ENCODE data around the gene TBX18. TPM values are rescaled to one million over a fixed set of nuclear protein-coding genes. Genes with fewer than 3 reads are reported as not detected.

Gene TBX18
- total RNA-seq, 2 experiments from 2014 or later = not detected

- H3K9me3 ChIP-seq (ENCODE audit: low read length) = no peaks in the 10 kb centered on the region
- H3K36me3 ChIP-seq (ENCODE audit: insufficient read depth, low read length) = no peaks in the 10 kb centered on the region
- intact Hi-C loops (cut with micrococcal nuclease; ENCODE audit: unreplicated experiment) = no loop called here
- no peaks in the 10 kb centered on the region for H3K9me2 ChIP-seq (ENCODE audit: insufficient read depth, low read length)
- no peak for TF ChIP-seq EZH2phosphoT487 (IDR thresholded peaks at IDR 0.05; ENCODE audit: borderline replicate concordance, low read depth, low read length)
- no peak for TF ChIP-seq CTCF (conservative IDR thresholded peaks at IDR 0.05; ENCODE audit: low read length)
- H3K4me3 ChIP-seq (ENCODE audit: low read depth, low read length, poor library complexity, severe bottlenecking) = no peak overlapping the region
- no peak overlapping the region for H3K27ac ChIP-seq (ENCODE audit: low read depth, low read length, poor library complexity, severe bottlenecking)
- DNase-seq (ENCODE audit: low spot score) = no peak
- no peaks in the 10 kb centered on the region for H4K20me1 ChIP-seq (ENCODE audit: insufficient read depth, low read length)
- BruUV-seq (replicated peaks) = no TSS peak
- no peaks in the 10 kb centered on the region for H3K79me2 ChIP-seq (ENCODE audit: insufficient read depth, low read depth, low read length)
- CTCF ChIA-PET (ENCODE audit: unreplicated experiment) = no interaction called here
- H2AFZ ChIP-seq (ENCODE audit: low read length) = no peak overlapping the region
- no peak overlapping the region for H3K4me2 ChIP-seq (ENCODE audit: low read length)
- POLR2A ChIA-PET = no interaction called here
- no peaks in the 10 kb centered on the region for H3K4me1 ChIP-seq (ENCODE audit: insufficient read depth, low read length, poor library complexity, severe bottlenecking)
These were observed 88.7 kb downstream of the TBX18 start for GRCh38 chr6:84675651-84676050.

DNA sequence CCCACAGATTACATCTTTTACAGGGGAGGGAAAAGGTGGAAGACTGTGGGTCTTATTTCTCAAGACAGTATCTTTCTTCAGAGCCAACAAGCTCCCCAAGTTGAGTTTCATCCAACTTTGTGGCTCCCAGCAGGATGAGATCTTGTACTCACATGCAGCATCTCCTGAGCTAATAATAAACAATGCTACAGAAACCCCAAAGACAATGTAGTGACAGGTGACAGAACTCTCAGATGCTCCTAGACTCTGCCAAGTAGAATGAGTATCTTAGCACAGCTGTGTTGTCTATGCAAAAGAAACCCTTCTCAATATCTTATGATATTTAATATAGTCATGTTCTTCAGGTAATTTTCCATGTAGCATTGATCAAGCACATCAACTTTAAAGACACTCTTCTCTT is 90.0 kb downstream of the TBX18 start:
- no peaks in the 10 kb centered on the region for H3K4me1 ChIP-seq (ENCODE audit: insufficient read depth, low read length, poor library complexity, severe bottlenecking)
- no peaks in the 10 kb centered on the region for H3K36me3 ChIP-seq (ENCODE audit: insufficient read depth, low read length)
- no peaks in the 10 kb centered on the region for H3K9me2 ChIP-seq (ENCODE audit: insufficient read depth, low read length)
- H3K4me3 ChIP-seq (ENCODE audit: low read depth, low read length, poor library complexity, severe bottlenecking) = no peak overlapping the region
- H4K20me1 ChIP-seq (ENCODE audit: insufficient read depth, low read length) = no peaks in the 10 kb centered on the region
- DNase-seq (ENCODE audit: low spot score) = no peak
- intact Hi-C loops (cut with micrococcal nuclease; ENCODE audit: unreplicated experiment) = no loop called here
- H2AFZ ChIP-seq (ENCODE audit: low read length) = no peak overlapping the region
- no peaks in the 10 kb centered on the region for H3K9me3 ChIP-seq (ENCODE audit: low read length)
- BruUV-seq (replicated peaks) = no TSS peak
- TF ChIP-seq EZH2phosphoT487 (IDR thresholded peaks at IDR 0.05; ENCODE audit: borderline replicate concordance, low read depth, low read length) (no peak), CTCF (conservative IDR thresholded peaks at IDR 0.05; ENCODE audit: low read length) (no peak)
- H3K27ac ChIP-seq (ENCODE audit: low read depth, low read length, poor library complexity, severe bottlenecking) = no peak overlapping the region
- no peak overlapping the region for H3K4me2 ChIP-seq (ENCODE audit: low read length)
- POLR2A ChIA-PET = no interaction called here
- no peaks in the 10 kb centered on the region for H3K79me2 ChIP-seq (ENCODE audit: insufficient read depth, low read depth, low read length)
- CTCF ChIA-PET (ENCODE audit: unreplicated experiment) = no interaction called here

DNA sequence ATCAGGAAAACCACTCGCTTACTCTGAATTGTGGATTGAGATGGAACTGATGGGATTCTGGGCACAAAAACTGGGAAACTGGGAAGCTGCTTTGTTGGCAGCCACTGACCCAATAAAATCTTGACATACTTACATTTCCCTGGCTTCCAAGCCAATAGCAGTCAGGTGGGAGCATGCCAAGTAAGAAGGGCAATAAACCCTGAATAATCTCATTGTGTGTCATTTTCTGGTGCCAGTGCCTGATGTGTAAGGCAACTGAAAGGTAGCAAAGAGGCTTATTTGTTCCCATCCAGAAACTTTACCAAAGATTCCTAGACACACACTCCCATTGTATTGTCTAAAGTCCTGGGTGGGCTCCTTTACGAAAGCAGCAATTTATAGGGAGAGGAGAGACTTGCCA is 93.2 kb downstream of the TBX18 start:
- intact Hi-C loops (cut with micrococcal nuclease; ENCODE audit: unreplicated experiment) = no loop called here
- H2AFZ ChIP-seq (ENCODE audit: low read length) = no peak overlapping the region
- BruUV-seq (replicated peaks) = no TSS peak
- no peaks in the 10 kb centered on the region for H4K20me1 ChIP-seq (ENCODE audit: insufficient read depth, low read length)
- no peaks in the 10 kb centered on the region for H3K9me3 ChIP-seq (ENCODE audit: low read length)
- DNase-seq (ENCODE audit: low spot score) = no peak
- no peak overlapping the region for H3K4me3 ChIP-seq (ENCODE audit: low read depth, low read length, poor library complexity, severe bottlenecking)
- H3K4me1 ChIP-seq (ENCODE audit: insufficient read depth, low read length, poor library complexity, severe bottlenecking) = no peaks in the 10 kb centered on the region
- POLR2A ChIA-PET = no interaction called here
- H3K27ac ChIP-seq (ENCODE audit: low read depth, low read length, poor library complexity, severe bottlenecking) = no peak overlapping the region
- no peak for TF ChIP-seq EZH2phosphoT487 (IDR thresholded peaks at IDR 0.05; ENCODE audit: borderline replicate concordance, low read depth, low read length)
- no peak for TF ChIP-seq CTCF (conservative IDR thresholded peaks at IDR 0.05; ENCODE audit: low read length)
- CTCF ChIA-PET (ENCODE audit: unreplicated experiment) = no interaction called here
- no peaks in the 10 kb centered on the region for H3K79me2 ChIP-seq (ENCODE audit: insufficient read depth, low read depth, low read length)
- H3K4me2 ChIP-seq (ENCODE audit: low read length) = no peak overlapping the region
- no peaks in the 10 kb centered on the region for H3K9me2 ChIP-seq (ENCODE audit: insufficient read depth, low read length)
- no peaks in the 10 kb centered on the region for H3K36me3 ChIP-seq (ENCODE audit: insufficient read depth, low read length)
